Measurements from ENCODE around the gene TUBGCP6.
A peak's percentile ranks its signal among the peaks of the same experiment; 100 is the strongest.

The TUBGCP6 gene

DNA sequence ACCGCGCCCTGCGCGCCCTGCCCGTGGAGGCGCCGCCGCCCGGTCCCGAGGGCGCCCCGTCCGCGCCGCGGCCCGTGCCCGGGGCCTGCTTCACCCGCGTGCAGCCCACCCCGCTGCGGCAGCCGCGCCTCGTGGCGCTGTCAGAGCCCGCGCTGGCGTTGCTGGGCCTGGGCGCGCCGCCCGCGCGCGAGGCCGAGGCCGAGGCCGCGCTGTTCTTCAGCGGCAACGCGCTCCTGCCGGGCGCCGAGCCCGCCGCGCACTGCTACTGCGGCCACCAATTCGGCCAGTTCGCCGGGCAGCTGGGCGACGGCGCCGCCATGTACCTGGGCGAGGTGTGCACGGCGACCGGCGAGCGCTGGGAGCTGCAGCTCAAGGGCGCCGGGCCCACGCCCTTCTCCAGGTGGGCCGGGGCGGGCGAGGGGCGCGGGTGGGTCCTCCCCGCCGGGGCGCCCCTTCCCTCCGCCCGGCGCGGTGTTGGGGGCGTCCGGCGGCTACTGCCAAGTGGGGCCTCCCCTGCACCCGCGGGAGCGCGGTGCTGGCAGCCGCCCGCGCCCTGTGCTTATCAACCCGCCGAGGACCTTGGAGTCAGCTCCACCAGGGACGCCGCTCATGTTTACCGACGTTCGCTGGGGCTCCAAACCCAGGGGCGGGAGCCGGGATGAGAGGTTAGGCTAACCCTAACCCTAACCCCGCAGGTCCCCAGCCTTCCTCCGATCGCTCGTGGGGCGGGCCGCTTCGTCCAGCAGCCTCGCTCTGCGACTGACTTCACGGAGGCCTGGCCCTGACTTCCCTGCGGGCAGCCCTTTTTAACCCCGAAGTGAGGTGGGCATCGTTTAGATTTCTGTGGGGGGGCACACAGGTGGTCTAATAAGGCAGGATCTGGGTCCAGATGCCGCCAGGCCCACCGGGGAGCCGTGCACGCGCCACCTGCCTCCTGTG is 43.4 kb downstream of the TUBGCP6 start:
- DNase-seq (ENCODE audit: insufficient read length) (no peak), FAIRE-seq (no peak)
- no peak for TF ChIP-seq TAF1 (IDR thresholded peaks at IDR 0.05; ENCODE audit: borderline replicate concordance, low read depth, low read length)
- no peak for TF ChIP-seq POLR2A (IDR thresholded peaks at IDR 0.05; ENCODE audit: low read depth, low read length)
- TF ChIP-seq POLR2AphosphoS5 (IDR thresholded peaks at IDR 0.05; ENCODE audit: low read depth, low read length), result no peak

DNA sequence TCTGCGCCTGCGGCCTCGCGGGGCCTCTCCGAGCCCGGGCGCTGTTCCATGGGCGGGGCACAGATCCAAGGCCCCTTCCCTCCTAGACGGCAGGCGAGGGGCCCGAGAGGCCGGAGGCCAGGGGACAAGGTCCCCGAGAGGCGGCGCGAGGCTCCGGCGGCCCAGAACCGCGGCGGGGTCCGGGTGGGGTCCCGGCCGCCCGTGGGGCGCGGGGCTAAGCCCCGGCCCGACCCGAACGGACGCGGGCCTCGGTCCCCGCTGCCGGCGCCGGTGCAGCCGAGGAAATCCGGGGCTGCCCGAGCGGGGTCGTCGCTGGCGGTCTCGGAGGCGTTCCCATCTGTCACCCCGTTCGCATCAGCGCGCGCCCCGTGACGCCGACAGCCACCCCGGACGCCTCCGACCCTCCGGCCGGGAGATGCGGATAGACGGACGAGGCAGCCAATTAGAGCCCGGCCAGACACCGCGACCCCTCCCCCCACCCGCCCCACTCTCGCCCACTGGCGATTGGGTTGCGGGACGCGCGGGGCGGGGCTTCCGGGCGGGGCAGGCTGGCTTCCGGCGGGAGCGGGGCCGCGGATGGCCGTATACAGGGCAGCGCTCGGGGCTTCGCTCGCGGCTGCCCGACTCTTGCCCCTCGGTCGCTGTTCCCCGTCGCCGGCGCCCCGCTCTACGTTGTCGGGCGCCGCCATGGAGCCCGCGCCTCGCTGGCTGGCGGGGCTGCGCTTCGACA is 44.2 kb downstream of the TUBGCP6 start, which contains the start of gene SELENOO:
TSS of gene SELENOO (plus strand) at position 551 of the 730 bp plus-strand sequence. CDS start at position 577, 26 bp downstream.
- TF ChIP-seq POLR2A (IDR thresholded peaks at IDR 0.05; ENCODE audit: low read depth, low read length) (peak; percentile 64; the same call in 1 of the 2 replicates), POLR2AphosphoS5 (IDR thresholded peaks at IDR 0.05; ENCODE audit: low read depth, low read length) (0 out of 2 replicates have a peak, but pooled peaks have one; percentile 34), TAF1 (IDR thresholded peaks at IDR 0.05; ENCODE audit: borderline replicate concordance, low read depth, low read length) (no peak)

DNA sequence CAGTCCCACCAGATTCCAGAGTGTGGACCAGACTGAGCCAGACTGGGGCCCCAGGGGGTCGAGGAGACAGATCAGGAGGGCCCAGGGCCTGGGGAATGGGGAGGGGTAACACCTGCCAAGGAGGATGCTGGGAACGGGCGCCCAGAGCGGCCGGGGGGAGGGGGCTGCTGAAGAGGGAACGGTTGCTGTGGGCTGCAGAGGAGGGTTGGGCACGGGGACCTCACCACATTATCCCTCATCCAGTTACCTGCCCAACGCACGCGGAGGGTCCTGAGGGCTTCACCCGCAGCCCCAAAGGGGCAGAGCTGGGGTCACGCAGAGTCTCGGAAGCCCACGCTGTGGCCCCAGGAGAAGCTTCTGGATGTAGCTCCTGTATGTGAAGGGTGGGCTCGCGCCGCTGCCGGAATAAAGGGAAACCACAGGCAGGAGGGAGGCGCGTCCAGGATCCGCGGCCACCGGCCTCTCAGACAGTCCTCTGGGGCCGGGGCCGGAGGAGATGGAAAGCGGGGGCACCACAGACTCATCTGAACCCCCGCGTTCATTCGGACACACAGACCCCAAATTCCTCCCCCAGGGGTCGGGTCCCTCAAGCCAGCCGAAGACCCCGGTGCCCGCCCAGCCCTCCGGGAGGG is 44.9 kb downstream of the TUBGCP6 start:
- peak; percentile 43; the same call in 1 of the 2 replicates for TF ChIP-seq POLR2A (IDR thresholded peaks at IDR 0.05; ENCODE audit: low read depth, low read length)
- TF ChIP-seq TAF1 (IDR thresholded peaks at IDR 0.05; ENCODE audit: borderline replicate concordance, low read depth, low read length), result no peak
- no peak for TF ChIP-seq POLR2AphosphoS5 (IDR thresholded peaks at IDR 0.05; ENCODE audit: low read depth, low read length)
- FAIRE-seq (no peak), DNase-seq (ENCODE audit: insufficient read length) (no peak)

More for the DNA sequence above, 44.2 kb downstream of the TUBGCP6 start, which contains the start of gene SELENOO:
- DNase-seq (ENCODE audit: insufficient read length) (peak; percentile 99), FAIRE-seq (peak; percentile 95)

DNA sequence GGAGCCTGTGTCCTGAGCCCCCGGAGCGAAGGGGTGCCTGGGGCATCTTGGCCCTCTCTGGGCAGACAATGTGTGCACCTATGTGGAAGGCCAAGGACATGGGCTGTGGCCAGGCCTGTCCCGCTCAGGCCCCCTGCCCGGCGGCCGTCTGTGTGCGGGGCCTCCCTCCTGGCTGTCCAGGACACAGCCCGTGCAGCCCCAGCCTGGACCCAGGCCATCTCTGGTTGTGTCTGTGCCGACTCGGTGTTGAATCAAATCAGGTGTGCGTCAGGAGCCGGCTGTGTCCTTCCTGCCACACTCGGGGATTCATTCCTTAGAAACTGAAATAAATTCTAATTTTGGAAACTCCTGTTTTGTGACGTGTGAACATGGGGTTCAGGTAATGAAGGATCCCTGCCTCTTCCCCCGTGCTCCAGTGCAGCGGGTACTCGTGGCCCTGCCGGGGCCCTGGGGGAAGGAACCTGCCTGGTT is 45.5 kb downstream of the TUBGCP6 start:
- TF ChIP-seq POLR2A (IDR thresholded peaks at IDR 0.05; ENCODE audit: low read depth, low read length) (no peak), TAF1 (IDR thresholded peaks at IDR 0.05; ENCODE audit: borderline replicate concordance, low read depth, low read length) (no peak), POLR2AphosphoS5 (IDR thresholded peaks at IDR 0.05; ENCODE audit: low read depth, low read length) (no peak)
- DNase-seq (ENCODE audit: insufficient read length) (no peak), FAIRE-seq (no peak)

DNA sequence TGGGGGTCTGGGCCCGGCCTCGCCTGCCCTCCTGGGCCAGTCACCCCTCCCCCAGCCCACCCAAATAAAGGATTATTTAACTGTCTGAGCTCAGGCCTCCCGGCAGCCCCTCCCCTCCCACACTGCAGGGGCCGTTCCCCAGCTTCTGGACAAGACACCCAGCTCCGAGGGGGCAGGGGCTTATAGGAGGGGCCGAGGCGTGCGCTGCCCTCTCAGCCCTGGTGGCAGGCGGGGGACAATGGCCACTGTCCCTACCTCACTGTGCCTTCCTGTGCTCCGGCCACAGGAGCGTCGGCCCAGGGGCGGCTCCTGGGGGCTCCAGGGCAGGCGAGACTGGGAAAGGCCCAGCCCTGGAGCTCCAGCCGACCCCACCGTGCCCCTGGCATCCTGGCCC is 46.2 kb downstream of the TUBGCP6 start:
- FAIRE-seq, result no peak
- no peak for TF ChIP-seq POLR2A (IDR thresholded peaks at IDR 0.05; ENCODE audit: low read depth, low read length)
- no peak for TF ChIP-seq TAF1 (IDR thresholded peaks at IDR 0.05; ENCODE audit: borderline replicate concordance, low read depth, low read length)
- no peak for TF ChIP-seq POLR2AphosphoS5 (IDR thresholded peaks at IDR 0.05; ENCODE audit: low read depth, low read length)
- no peak for DNase-seq (ENCODE audit: insufficient read length)

DNA sequence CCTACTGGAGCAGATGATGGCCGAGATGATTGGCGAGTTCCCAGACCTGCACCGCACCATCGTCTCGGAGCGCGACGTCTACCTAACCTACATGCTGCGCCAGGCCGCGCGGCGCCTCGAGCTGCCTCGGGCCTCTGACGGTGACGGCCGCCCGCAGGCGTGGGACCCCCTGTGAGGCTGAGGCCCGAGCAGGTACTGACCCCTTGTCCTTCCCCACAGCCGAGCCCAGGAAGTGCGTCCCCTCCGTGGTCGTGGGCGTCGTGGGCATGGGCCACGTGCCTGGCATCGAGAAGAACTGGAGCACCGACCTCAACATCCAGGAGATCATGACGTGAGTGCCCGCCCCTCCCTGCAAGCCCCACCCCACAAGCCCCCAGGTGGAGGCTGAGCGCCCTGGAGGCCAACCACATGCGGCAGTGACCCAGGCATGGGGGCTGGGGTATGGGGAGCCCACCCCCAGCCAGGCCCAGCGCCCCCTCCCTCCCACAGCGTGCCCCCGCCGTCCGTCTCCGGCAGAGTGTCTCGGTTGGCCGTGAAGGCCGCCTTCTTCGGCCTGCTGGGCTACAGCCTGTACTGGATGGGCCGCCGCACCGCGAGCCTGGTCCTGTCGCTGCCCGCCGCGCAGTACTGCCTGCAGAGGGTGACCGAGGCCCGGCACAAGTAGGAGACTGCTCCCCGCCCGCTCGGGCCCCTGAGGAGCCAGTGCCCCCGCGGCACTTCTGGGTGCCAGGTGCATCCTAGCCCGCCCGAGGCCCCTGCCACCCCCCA is 46.8 kb downstream of the TUBGCP6 start:
- DNase-seq (ENCODE audit: insufficient read length) (no peak), FAIRE-seq (no peak)
- TF ChIP-seq POLR2A (IDR thresholded peaks at IDR 0.05; ENCODE audit: low read depth, low read length) (0 out of 2 replicates have a peak, but pooled peaks have one; percentile 7), TAF1 (IDR thresholded peaks at IDR 0.05; ENCODE audit: borderline replicate concordance, low read depth, low read length) (no peak)

DNA sequence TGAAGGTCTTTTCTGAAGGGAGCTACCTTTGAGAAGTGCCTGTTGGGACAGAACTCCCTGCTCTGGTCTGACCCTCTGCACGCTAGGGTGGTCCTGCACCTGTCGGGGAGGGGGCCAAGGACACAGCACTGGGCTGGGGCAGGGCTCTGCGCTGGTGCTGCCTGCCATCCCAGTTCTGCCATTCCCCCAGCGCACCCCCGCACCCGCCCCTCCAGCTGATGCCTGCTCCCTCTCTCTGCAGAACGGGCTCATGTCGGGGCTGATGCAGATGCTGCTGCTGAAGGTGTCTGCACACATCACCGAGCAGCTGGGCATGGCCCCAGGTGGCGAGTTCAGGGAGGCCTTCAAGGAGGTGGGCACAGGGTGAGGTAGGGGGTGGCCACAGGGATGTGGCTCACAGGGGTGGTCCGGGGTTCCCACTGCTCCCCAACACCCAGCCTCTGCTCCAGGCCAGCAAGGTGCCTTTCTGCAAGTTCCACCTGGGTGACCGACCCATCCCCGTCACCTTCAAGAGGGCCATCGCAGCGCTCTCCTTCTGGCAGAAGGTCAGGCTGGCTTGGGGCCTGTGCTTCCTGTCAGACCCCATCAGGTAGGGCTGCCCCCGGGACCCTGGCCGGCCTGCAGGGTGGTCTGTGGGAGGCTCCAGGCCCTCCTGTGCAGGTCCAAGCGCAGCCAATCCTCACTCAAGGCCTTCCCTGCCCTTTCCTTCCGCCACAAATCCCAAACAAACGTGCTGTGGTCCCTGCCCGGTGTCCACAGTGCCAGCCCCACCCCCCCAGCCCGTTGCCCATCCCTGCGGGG is 47.6 kb downstream of the TUBGCP6 start:
- FAIRE-seq (no peak), DNase-seq (ENCODE audit: insufficient read length) (no peak)

DNA sequence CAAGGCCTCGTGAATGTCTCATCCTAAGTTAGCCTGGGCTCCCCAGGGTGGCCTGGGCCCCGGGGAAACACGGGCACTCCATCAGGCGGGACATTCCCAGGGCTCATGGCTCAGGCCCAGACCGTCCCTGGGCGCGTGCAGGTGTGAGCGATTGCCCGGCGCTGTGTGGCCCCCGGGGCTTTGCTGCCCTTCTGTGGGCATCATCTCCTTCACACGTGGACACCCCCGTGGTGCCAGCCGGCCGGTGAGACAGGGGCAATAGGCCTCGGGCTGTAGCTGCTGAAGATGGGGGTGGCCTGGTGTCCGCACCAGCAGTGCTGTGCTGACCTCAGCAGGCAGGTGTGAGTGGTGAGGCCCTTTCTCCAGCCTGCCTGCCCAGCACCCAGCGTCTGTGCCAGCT is 48.6 kb downstream of the TUBGCP6 start:
- FAIRE-seq (no peak), DNase-seq (ENCODE audit: insufficient read length) (no peak)
- TF ChIP-seq TAF1 (IDR thresholded peaks at IDR 0.05; ENCODE audit: borderline replicate concordance, low read depth, low read length) (no peak), POLR2A (IDR thresholded peaks at IDR 0.05; ENCODE audit: low read depth, low read length) (peak; percentile 41; the same call in 1 of the 2 replicates), POLR2AphosphoS5 (IDR thresholded peaks at IDR 0.05; ENCODE audit: low read depth, low read length) (no peak)

More for the DNA sequence above, 47.6 kb downstream of the TUBGCP6 start:
- TF ChIP-seq TAF1 (IDR thresholded peaks at IDR 0.05; ENCODE audit: borderline replicate concordance, low read depth, low read length), result no peak
- TF ChIP-seq POLR2A (IDR thresholded peaks at IDR 0.05; ENCODE audit: low read depth, low read length), result 0 out of 2 replicates have a peak, but pooled peaks have one; percentile 6

DNA sequence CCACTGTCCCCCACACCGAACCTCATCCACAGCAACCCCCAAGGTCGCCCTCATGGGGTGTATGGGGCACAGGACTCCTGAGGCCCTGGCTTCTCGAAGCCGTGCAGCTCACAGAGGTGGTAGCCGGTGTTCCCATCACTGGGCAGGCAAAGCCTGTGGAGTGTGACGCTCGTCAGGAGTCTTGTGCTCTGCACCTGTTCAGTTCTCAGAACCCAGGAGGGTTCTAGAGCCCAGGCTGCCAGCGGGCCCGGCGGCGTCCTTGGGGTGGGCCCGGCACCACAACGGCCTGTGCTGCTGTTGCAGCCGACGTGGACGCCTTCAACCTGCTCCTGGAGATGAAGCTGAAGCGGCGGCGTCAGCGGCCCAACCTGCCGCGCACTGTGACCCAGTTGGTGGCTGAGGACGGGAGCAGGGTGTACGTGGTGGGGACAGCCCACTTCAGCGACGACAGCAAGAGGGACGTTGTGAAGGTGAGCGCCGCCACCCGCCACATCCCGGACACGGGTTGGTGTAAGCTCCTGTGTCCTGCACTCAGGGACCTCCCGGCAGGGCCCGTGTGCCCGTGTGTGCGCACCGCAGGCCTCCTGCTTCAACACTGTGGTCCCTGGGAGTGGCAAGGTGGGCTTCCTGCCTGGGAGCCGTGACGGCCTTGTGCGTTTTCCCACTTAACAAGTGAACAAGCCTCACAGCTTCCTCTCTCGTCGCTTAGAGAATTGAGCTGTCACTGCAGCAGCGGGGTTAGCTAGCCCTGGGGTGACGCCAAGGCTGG is 50.6 kb downstream of the TUBGCP6 start:
- TF ChIP-seq POLR2A (IDR thresholded peaks at IDR 0.05; ENCODE audit: low read depth, low read length) (no peak; the same call in 1 of the 2 replicates), POLR2AphosphoS5 (IDR thresholded peaks at IDR 0.05; ENCODE audit: low read depth, low read length) (no peak; the same call in none of the 2 replicates), TAF1 (IDR thresholded peaks at IDR 0.05; ENCODE audit: borderline replicate concordance, low read depth, low read length) (no peak)
- FAIRE-seq (no peak), DNase-seq (ENCODE audit: insufficient read length) (no peak)

Measured in GM12892 (cell line).